GM12875 (cell line): ENCODE results near the gene AP4B1.

ENCODE experiments used
- H3K4me3 ChIP-seq: one replicate; pipeline ENCODE4 v1.5.1; 2011; ENCODE audit warnings: low read depth, low read length, control low read depth
- CTCF ChIP-seq: IDR thresholded peaks from 2 replicates; pipeline ENCODE4 v1.5.1; 2011; ENCODE audit warnings: low read depth, mild to moderate bottlenecking, control low read depth, inconsistent platforms, low read length, moderate library complexity, borderline replicate concordance; ENCODE audit not compliant: insufficient read depth

The AP4B1 gene

GRCh38 chr1:113922957-113923356 is 18.4 kb upstream of the AP4B1 start:
- no peak for TF ChIP-seq CTCF
- H3K4me3 ChIP-seq, result no peak overlapping the region

GRCh38 chr1:113918243-113918642 is 13.6 kb upstream of the AP4B1 start:
- no peak for TF ChIP-seq CTCF
- H3K4me3 ChIP-seq, result no peak overlapping the region

GRCh38 chr1:113917400-113918082 is 12.9 kb upstream of the AP4B1 start:
- no peak for TF ChIP-seq CTCF
- H3K4me3 ChIP-seq, result no peak overlapping the region

- TF ChIP-seq CTCF, result no peak
- no peak overlapping the region for H3K4me3 ChIP-seq
Observed at GRCh38 chr1:113916974-113917373, 12.4 kb upstream of the AP4B1 start.

- no peak overlapping the region for H3K4me3 ChIP-seq
- TF ChIP-seq CTCF, result no peak
Observed at GRCh38 chr1:113913887-113914664, 9.5 kb upstream of the AP4B1 start.

GRCh38 chr1:113913312-113913668 is 8.7 kb upstream of the AP4B1 start:
- no peak overlapping the region for H3K4me3 ChIP-seq
- TF ChIP-seq CTCF, result no peak
